Sigmoid colon (tissue), 4 donors: ENCODE results near the gene CLCN7.

Experiments
- CTCF ChIP-seq, 4 experiments: fragments of 450-650 bp in 3 of 4; fragments of 200-600 bp in 1 of 4; IDR thresholded peaks; one replicate each; pipeline ENCODE4 v1.5.1; 2016 to 2019; ENCODE audit warnings: antibody characterized with exemption in 4 of 4, mild to moderate bottlenecking in 3 of 4, moderate library complexity in 2 of 4
- EP300 ChIP-seq, 4 donors: sonication (generic); formaldehyde crosslinking; IDR thresholded peaks; one replicate each; pipeline ENCODE4 v1.6.1; 2017; ENCODE audit warnings: antibody characterized with exemption in 4 of 4
- POLR2A ChIP-seq, 2 donors: fragments of 450-650 bp; IDR thresholded peaks; one replicate each; pipeline ENCODE4 v1.6.1; 2016; ENCODE audit warnings: antibody characterized with exemption in 2 of 2, mild to moderate bottlenecking in 2 of 2, moderate library complexity in 2 of 2
- POLR2AphosphoS5 ChIP-seq, 4 donors: sonication (generic); formaldehyde crosslinking; IDR thresholded peaks; one replicate each; pipeline ENCODE4 v1.6.1; 2017; ENCODE audit warnings: antibody characterized with exemption in 4 of 4

- TF ChIP-seq POLR2A (IDR thresholded peaks at IDR 0.05): no peak
- TF ChIP-seq POLR2AphosphoS5 (IDR thresholded peaks at IDR 0.05): no peak
- no peak for TF ChIP-seq CTCF (IDR thresholded peaks at IDR 0.05)
- no peak for TF ChIP-seq EP300 (IDR thresholded peaks at IDR 0.05)
Observed at GRCh38 chr16:1444730-1445517, 29.9 kb downstream of the CLCN7 start.
